Colon (tissue), 2 donors: ENCODE data around the gene SDK2.

Source experiments
- FAIRE-seq: peaks from 2 replicates; lab custom pipeline; 2012; peaks lifted over from hg19 to GRCh38; lab: Jason Lieb, UNC
- donor health status: control.
- donor health status: control.

Gene SDK2

DNA sequence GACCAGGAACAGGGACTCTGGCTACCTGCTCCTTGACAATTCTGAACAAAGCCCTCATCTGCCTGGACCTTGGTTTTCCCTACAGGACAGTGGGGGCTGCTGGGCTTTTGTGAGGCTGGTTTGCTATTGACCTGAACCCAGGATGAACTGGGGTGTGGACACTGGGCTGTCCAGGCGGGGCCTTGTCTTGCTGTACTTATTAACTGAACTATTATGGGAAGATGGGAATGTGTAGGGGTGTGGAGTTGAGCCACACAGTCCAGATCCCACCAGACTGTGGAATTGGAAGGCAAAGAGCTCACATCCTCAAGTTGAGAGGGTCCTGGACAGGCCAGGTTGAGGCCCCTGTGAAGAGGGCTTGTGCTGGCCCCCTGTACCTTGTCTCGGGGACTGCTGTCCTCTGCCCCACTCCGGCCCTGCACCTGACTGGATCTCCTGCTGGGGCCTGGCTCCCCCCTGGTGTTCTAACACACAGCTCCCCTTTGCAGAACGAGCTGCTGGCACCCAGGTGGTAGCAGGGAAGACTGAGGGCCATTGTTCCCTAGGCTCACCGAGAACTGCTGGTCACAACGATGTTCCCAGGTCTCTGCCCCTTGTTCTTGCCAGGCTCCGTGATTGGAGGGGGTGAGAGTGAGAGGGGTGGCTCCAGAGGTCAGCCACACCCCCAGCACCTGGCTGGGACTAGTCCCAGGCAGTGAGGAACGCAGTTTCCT is 280.6 kb downstream of the SDK2 start:
- no peak for FAIRE-seq

GRCh38 chr17:73362697-73363096 is 281.5 kb downstream of the SDK2 start:
- FAIRE-seq = no peak

DNA sequence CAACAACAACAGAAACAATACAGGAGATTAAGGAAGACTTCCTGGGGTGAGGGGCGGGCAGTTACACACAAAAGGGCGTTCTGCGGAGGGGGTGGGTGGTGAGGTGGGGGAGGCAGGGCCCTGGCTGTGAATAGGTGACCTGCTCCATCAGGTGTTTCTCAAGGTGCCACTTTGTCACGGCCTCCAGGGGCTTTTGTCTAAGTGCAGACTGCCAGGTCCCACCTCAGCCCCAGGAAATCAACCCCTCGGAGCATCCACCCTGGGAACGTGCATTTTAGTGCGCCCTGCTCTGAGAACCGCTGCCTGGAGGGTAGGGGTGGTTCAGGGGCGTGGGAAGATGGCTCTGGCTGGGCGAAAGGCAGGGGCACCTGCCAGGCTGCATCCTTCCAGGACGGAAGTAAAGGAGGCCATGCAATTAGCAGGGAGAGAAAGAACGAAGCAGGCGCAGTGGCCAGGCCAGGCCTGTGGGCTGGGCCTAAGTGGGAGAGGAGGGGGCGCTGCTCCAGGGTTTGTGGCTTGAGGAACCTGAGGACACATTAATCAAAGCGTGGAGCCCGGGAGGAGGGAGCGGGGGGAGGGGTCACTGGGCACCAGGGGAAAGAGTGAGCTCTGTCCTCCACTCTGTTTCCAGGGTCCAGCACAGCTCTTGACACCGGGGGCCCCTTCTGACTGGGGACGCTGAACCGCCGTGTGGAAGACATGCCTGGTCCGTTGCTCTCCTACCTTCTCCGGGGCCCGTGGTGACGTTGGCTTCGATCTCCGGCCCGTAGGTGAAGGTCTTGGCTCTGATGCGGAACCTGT is 283.1 kb downstream of the SDK2 start:
- FAIRE-seq = no peak

GRCh38 chr17:73359987-73360410 is 284.2 kb downstream of the SDK2 start:
- FAIRE-seq = no peak

DNA sequence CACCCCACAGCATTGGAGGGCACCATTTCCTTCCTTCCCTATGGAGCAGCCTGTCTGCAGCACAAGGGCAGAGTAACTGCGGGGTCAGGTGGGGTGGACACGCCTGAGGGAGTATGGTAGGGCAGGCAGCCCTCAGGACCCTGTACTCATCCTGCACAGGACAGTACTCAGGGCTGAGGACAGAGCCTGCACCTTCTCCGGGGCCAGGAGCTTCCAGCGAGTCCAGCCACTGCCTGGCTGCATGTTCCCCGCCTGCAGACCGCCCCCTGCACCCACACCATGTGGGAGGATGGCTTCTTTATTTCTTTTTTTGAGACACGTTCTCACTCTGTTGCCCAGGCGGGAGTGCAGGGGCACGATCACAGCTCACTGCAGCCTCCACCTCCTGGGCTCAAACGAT is 284.9 kb downstream of the SDK2 start:
- no peak for FAIRE-seq

DNA sequence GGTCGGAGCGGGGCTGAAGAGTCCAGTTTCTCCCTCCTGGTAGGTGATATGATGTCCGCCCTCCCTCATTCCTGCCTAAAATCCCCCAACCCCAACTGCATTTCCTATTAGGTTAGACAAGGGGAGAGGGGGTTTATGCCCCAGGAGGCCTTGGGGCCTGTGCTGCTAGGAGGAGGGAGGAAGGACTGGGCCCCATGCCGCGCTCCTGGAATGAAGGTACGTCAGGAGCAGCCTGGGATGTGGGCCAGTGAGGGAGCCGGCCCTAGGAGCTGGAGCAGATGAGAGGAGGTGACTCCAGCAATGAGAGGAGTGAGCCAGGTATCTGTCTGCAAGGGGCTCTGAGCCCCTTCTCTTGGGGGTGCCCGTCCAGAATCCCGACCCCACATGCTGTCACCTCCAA is 285.6 kb downstream of the SDK2 start:
- no peak for FAIRE-seq

GRCh38 chr17:73357981-73358380 is 286.3 kb downstream of the SDK2 start:
- no peak for FAIRE-seq

- no peak for FAIRE-seq
Observed at GRCh38 chr17:73357318-73357717, 286.9 kb downstream of the SDK2 start.

DNA sequence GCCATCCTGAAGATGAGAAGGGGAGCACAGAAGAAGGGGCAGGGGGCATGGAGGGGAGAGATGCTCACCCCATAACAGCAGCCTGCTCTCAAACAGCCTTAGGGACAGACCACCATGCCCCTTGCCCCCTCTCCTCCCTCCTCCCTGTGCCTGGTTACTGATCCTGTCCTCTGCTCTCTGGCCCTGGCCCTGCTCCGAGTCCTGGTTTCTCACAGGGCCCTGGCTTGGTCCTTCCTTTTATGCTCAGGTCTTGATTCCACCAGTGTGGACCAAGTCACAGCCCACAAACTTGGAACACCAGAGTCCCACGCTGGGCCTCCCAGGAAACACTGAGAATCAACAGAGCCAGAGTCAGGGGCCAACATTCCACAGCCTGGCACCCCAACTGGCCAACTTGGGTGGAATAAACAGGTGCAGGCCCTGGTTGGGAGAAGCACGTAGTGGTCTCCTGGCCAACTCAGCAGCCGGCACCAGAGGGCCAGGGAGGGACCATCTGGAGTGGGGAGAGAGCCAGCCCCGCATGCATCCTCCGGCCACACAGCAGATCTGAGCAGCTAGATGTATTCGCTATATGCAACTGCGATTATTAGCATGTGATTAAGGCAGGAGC is 287.6 kb downstream of the SDK2 start:
- no peak for FAIRE-seq

- FAIRE-seq = no peak
Observed at GRCh38 chr17:73354423-73355284, 289.6 kb downstream of the SDK2 start.

DNA sequence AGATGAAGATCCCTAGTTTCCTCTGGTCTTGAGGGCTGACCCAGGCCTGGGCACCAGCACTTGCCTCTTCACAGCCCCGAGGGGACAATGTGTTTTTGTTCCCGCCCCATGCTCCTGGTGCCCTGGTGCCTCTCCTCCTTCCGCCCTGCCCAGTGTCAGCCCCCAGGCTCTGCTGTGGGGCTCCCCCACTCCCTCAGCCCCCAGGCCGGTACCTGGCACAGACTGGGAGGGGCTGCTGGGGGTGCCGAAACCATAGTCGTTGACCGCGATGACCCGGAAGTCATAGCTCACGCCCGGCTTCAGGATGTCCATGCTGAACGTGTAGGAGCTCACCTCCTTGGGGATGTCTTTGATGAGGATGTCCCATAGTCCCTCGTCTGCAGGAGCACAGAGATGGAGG is 292.0 kb downstream of the SDK2 start:
- no peak for FAIRE-seq

DNA sequence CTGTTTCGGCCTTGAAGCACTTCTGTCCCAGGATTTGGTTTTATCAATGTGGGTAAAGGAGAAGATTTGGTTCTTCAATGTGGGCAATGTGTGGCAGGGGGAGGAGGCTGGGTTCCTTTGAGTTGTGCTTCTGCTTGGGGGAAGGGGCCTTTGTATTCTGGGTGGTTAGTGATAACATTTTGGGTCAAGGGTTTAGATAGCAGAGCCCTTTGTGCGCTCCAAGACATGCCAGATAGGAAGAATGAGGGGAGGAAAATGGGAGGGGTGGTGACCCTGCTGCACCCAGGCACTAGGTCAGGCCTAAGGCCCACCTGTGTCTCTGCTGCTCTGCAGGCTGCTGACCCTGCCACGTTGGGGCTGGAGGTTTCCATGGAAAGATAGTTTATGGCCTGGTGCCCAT is 292.5 kb downstream of the SDK2 start:
- no peak for FAIRE-seq

DNA sequence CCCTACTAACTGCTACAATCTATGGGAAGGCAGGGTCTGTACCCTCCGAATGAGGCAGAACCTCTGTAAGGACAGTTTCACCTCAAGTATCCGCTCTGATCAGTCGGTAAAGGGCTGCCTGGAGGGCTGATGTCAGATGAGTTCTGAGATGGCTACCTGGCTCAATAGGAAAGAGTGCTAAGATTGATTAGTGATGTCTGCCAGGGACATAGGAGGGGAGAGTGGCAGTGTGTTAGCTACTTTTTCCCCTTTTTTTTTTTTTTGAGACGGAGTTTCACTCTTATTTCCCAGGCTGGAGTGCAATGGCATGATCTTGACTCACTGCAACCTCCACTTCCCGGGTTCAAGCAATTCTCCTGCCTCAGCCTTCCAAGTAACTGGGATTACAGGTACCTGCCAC is 293.4 kb downstream of the SDK2 start:
- FAIRE-seq = no peak

GRCh38 chr17:73349647-73350046 is 294.6 kb downstream of the SDK2 start:
- no peak for FAIRE-seq

GRCh38 chr17:73349138-73349537 is 295.1 kb downstream of the SDK2 start:
- FAIRE-seq = no peak

DNA sequence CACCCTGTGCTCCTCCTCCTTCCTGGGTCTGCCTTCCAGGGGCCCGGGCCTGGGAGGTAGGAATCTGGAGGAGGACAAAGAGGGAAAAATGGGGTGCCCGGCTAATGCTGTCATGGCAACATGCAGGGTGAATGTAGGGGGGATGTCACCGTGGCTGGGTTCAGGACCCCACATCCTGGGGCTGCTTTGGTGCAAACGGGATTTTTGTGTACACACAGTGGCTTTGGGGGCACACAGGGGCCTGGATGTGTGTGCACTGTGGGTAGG is 295.5 kb downstream of the SDK2 start:
- no peak for FAIRE-seq

- FAIRE-seq = no peak
Observed at GRCh38 chr17:73348018-73348828, 296.0 kb downstream of the SDK2 start.

- no peak for FAIRE-seq
Observed at GRCh38 chr17:73347351-73347750, 296.9 kb downstream of the SDK2 start.

- no peak for FAIRE-seq
Observed at GRCh38 chr17:73346501-73347162, 297.6 kb downstream of the SDK2 start.

- no peak for FAIRE-seq
Observed at GRCh38 chr17:73343739-73344454, 300.3 kb downstream of the SDK2 start.
